ENCODE data around the gene ADCY3.

GRCh38 chr2:24779116-24779515 lies 140.9 kb downstream of the ADCY3 start:
- no peak for TF ChIP-seq CTCF (IDR thresholded peaks at IDR 0.05)
- TF ChIP-seq ZFX (IDR thresholded peaks at IDR 0.05; ENCODE audit: borderline replicate concordance), result no peak
